GM19351 (cell line): ENCODE measurements around the gene AMPD2.
"Not testable (repeated sequence)": the region's sequence is repeated elsewhere in the genome, so short reads cannot be mapped to it uniquely, and the experiment has no call there.

ENCODE experiments used
- ATAC-seq: cut with Tn5 transposase; IDR thresholded peaks from one replicate; pipeline ENCODE4 v1.9.1; 2021; ENCODE audit warnings: mild to moderate bottlenecking, moderate library complexity; ENCODE audit not compliant: unreplicated experiment

AMPD2 gene

DNA sequence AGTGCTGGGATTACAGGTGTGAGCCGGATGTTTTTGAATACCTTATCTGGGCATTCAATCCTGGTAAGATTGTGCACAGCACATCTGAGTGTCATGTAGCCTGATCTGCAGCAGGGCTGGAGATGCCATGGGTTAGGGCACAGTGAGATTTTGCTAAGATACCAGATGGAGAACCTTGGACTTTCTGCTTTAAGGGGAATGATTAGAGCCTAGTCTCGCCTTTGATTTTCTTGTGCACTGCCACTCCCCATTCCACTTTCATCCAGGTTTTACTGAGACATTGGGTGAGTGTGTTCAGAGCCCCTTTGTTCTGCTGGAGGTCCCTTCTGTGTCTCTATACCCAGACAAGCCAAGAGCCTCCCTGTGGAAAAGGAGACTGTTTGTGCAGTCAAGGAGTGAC is 54.2 kb downstream of the AMPD2 start:
- not testable (repeated sequence) for ATAC-seq

DNA sequence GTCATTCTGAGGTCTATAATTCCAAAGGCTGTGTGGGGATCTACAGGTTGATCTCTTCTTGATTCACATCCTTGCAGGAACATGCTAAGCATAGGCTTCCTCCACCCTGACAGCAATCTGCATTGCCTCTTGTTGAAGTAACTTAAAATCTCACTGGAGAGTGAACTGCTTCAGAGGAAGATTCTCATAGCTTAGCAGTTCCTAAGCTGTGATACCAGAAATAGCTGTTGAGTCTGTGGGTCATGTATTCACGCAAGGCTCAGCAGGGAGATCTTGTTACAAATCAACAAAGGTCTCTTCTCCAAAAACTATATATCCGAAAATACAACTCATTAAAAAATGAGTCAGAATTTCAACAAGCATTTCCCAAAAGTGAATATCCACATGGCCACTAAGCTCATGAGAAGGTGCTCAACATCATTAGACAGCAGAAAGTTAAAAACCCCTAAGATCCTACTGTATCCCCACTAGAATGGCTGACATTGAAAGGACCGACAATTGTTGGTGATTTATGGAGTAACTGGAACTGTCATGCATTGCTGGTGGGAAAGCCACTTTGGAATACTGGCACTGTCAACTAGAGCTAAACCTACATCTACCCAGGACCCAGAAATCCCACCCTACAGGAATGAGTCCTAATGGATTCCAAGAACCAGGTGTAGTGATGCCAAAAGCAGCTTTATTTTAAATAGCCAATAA is 57.2 kb downstream of the AMPD2 start:
- ATAC-seq = not testable (repeated sequence)

DNA sequence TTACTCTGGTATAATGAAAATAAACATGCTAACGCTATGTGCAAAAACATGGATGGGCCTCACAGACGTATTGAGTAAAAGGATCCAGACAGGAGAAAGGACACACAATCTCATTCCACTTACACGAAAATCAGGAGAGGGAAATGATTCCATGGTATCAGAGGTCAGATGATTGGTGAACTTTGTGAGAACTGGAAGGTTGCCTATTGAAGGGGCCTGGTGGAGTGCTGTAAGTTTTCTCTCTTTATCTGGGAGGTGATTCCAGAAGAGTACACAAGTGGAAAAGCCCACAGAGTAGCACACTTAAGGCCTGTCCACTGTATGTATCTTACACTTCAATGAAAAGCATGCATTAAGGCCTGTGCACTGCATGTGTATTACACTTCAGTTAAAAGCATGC is 57.8 kb downstream of the AMPD2 start:
- ATAC-seq = no peak

DNA sequence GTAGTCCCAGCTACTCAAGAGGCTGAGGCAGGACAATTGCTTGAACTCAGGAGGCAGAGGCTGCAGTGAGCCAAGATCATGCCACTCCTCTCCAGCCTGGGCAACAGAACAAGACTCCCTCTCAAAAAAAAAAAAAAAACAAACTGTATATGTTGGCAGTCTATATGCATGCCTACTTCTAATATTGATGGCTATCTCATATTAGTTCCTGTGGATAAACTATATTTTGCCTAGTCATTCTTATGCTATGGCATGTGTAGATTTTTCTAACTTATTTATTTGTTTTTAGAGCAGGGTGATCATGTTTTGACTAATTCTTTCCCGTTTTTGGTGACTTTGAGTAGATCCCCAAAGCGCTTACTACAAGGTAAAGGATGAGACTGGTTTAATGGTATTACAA is 59.0 kb downstream of the AMPD2 start:
- not testable (repeated sequence) for ATAC-seq
